Left kidney (tissue), 8 donors: Measurements from ENCODE around the gene LILRB4. TPM values are rescaled to one million over a fixed set of nuclear protein-coding genes. Genes with fewer than 3 reads are reported as not detected.
"Not testable (repeated sequence)": the region's sequence is repeated elsewhere in the genome, so short reads cannot be mapped to it uniquely, and the experiment has no call there.

Experiments used
- DNase-seq: peaks from one replicate; pipeline ENCODE4 v3.0.0-alpha.2; 2013
- long read RNA-seq, 8 donors: transcript quantifications; one replicate each; lab custom pipeline, GENCODE V29; 2026
- polyA plus RNA-seq: library from polyadenylated mRNA; unstranded; fragments of 120-200 nt; gene quantifications from one replicate; pipeline ENCODE4 v1.2.1, GENCODE V29; 2013; ENCODE audit not compliant: insufficient read length

LILRB4 gene
- 1.3 TPM for polyA plus RNA-seq
- long read RNA-seq, donor 1: 0 reads
- long read RNA-seq, donor 2: 0 reads
- long read RNA-seq, donor 3: 0 reads
- long read RNA-seq, donor 4: 0 reads
- long read RNA-seq, donor 5: 0 reads
- long read RNA-seq, donor 6: 0 reads
- long read RNA-seq, donor 7: 0 reads
- long read RNA-seq, donor 8: 0 reads

- DNase-seq: no peak
These were observed at the start of gene LILRB4 for GRCh38 chr19:54662730-54663129. TSS of gene LILRB4 (plus strand) at chr19:54662985. CDS start at chr19:54663034, 49 bp downstream.

GRCh38 chr19:54614726-54615125 lies 48.1 kb upstream of the LILRB4 start:
- no peak for DNase-seq

GRCh38 chr19:54616057-54616456 lies 46.7 kb upstream of the LILRB4 start:
- no peak for DNase-seq

- no peak for DNase-seq
These were observed 45.8 kb upstream of the LILRB4 start for GRCh38 chr19:54616821-54617560.

- DNase-seq: no peak
These were observed 42.3 kb upstream of the LILRB4 start for GRCh38 chr19:54620464-54620863.

GRCh38 chr19:54622431-54622830 lies 40.4 kb upstream of the LILRB4 start:
- DNase-seq: no peak

- DNase-seq: not testable (repeated sequence)
These were observed 38.6 kb upstream of the LILRB4 start for GRCh38 chr19:54624234-54624633.

- not testable (repeated sequence) for DNase-seq
These were observed 37.7 kb upstream of the LILRB4 start for GRCh38 chr19:54624934-54625730.

GRCh38 chr19:54626757-54627156 lies 36.0 kb upstream of the LILRB4 start:
- DNase-seq: no peak

- not testable (repeated sequence) for DNase-seq
These were observed 34.9 kb upstream of the LILRB4 start for GRCh38 chr19:54627912-54628311.

- not testable (repeated sequence) for DNase-seq
These were observed 32.5 kb upstream of the LILRB4 start, which contains the start of gene LILRB1 for GRCh38 chr19:54630262-54630661. TSS of gene LILRB1 (plus strand) at chr19:54630484. CDS start at chr19:54631074, 590 bp downstream.

GRCh38 chr19:54630782-54631181 lies 32.0 kb upstream of the LILRB4 start:
- no peak for DNase-seq

GRCh38 chr19:54631489-54632337 lies 31.1 kb upstream of the LILRB4 start:
- DNase-seq: not testable (repeated sequence)

GRCh38 chr19:54632517-54632916 lies 30.3 kb upstream of the LILRB4 start:
- not testable (repeated sequence) for DNase-seq

GRCh38 chr19:54633401-54633800 lies 29.4 kb upstream of the LILRB4 start:
- DNase-seq: no peak

GRCh38 chr19:54636081-54636480 lies 26.7 kb upstream of the LILRB4 start:
- DNase-seq: not testable (repeated sequence)

GRCh38 chr19:54638683-54639082 lies 24.1 kb upstream of the LILRB4 start:
- no peak for DNase-seq

- DNase-seq: not testable (repeated sequence)
These were observed 19.8 kb upstream of the LILRB4 start for GRCh38 chr19:54642953-54643352.

- DNase-seq: not testable (repeated sequence)
These were observed 19.2 kb upstream of the LILRB4 start for GRCh38 chr19:54643583-54643982.

GRCh38 chr19:54644056-54644455 lies 18.7 kb upstream of the LILRB4 start:
- no peak for DNase-seq

- DNase-seq: no peak
These were observed 16.4 kb upstream of the LILRB4 start for GRCh38 chr19:54646331-54646841.

- DNase-seq: no peak
These were observed 14.7 kb upstream of the LILRB4 start for GRCh38 chr19:54648129-54648528.
